H9 (cell line): ENCODE results near the gene WWC1. TPM values are rescaled to one million over a fixed set of nuclear protein-coding genes. Genes with fewer than 3 reads are reported as not detected.

Experiments used
- DNase-seq: peaks from one replicate; pipeline ENCODE4 v3.0.0-alpha.2; 2017
- H2AFZ ChIP-seq: one replicate; pipeline ENCODE4 v1.6.1; 2013; ENCODE audit warnings: mild to moderate bottlenecking, low read length, control low read depth, moderate library complexity
- H2AK5ac ChIP-seq: 2 replicates; pipeline ENCODE4 v1.6.1; 2013; ENCODE audit warnings: low read length, control low read depth, mixed read lengths; ENCODE audit not compliant: insufficient read length
- H2BK120ac ChIP-seq: one replicate; pipeline ENCODE4 v1.6.1; 2013; ENCODE audit warnings: low read depth, mild to moderate bottlenecking, low read length, control low read depth, inconsistent platforms; ENCODE audit not compliant: poor library complexity, severe bottlenecking
- H2BK12ac ChIP-seq: 2 replicates; pipeline ENCODE4 v1.6.1; 2013; ENCODE audit warnings: low read length, control low read depth, mixed read lengths, low read depth; ENCODE audit not compliant: insufficient read length
- H2BK15ac ChIP-seq: 2 replicates; pipeline ENCODE4 v1.6.1; 2013; ENCODE audit warnings: low read depth, low read length, control low read depth
- H2BK20ac ChIP-seq: one replicate; pipeline ENCODE4 v1.6.1; 2013; ENCODE audit warnings: low read depth, mild to moderate bottlenecking, low read length, control low read depth, inconsistent platforms; ENCODE audit not compliant: poor library complexity, severe bottlenecking
- H2BK5ac ChIP-seq: 2 replicates; pipeline ENCODE4 v1.6.1; 2013; ENCODE audit warnings: low read length, control low read depth, mixed read lengths; ENCODE audit not compliant: insufficient read length
- H3K14ac ChIP-seq: 2 replicates; pipeline ENCODE4 v1.6.1; 2013; ENCODE audit warnings: low read length, control low read depth; ENCODE audit not compliant: insufficient read depth
- H3K18ac ChIP-seq: 2 replicates; pipeline ENCODE4 v1.6.1; 2013; ENCODE audit warnings: low read depth, mild to moderate bottlenecking, mixed read lengths, low read length, control low read depth; ENCODE audit not compliant: insufficient read length
- H3K23ac ChIP-seq: 2 replicates; pipeline ENCODE4 v1.6.1; 2013; ENCODE audit warnings: low read length, control low read depth, mixed read lengths, low read depth; ENCODE audit not compliant: insufficient read length
- H3K23me2 ChIP-seq: 2 replicates; pipeline ENCODE4 v1.6.1; 2013; ENCODE audit warnings: low read depth, mild to moderate bottlenecking, mixed read lengths, low read length, control low read depth; ENCODE audit not compliant: insufficient read length, poor library complexity, severe bottlenecking
- H3K27ac ChIP-seq: 2 replicates; pipeline ENCODE4 v1.5.1; 2013; ENCODE audit warnings: low read length, control low read depth, mixed read lengths, low read depth; ENCODE audit not compliant: insufficient read length
- H3K27me3 ChIP-seq: 2 replicates; pipeline ENCODE4 v1.6.1; 2013; ENCODE audit warnings: low read length, control low read depth, inconsistent platforms; ENCODE audit not compliant: insufficient read depth
- H3K4ac ChIP-seq: 2 replicates; pipeline ENCODE4 v1.6.1; 2013; ENCODE audit warnings: low read depth, mild to moderate bottlenecking, control low read depth, inconsistent platforms, low read length, moderate library complexity
- H3K4me1 ChIP-seq: 2 replicates; pipeline ENCODE4 v1.6.1; 2013; ENCODE audit warnings: low read length, control low read depth, inconsistent platforms; ENCODE audit not compliant: insufficient read depth
- H3K4me2 ChIP-seq: 2 replicates; pipeline ENCODE4 v1.6.1; 2013; ENCODE audit warnings: low read length, control low read depth, mixed read lengths; ENCODE audit not compliant: insufficient read length, insufficient read depth
- H3K56ac ChIP-seq: 2 replicates; pipeline ENCODE4 v1.6.1; 2013; ENCODE audit warnings: low read depth, mild to moderate bottlenecking, mixed read lengths, low read length, control low read depth; ENCODE audit not compliant: insufficient read length
- H3K79me1 ChIP-seq: 2 replicates; pipeline ENCODE4 v1.6.1; 2013; ENCODE audit warnings: low read depth, mild to moderate bottlenecking, moderate library complexity, low read length, control low read depth, inconsistent platforms; ENCODE audit not compliant: insufficient read depth, poor library complexity, severe bottlenecking
- H3K79me2 ChIP-seq: 2 replicates; pipeline ENCODE4 v1.6.1; 2013; ENCODE audit warnings: low read length, control low read depth, inconsistent platforms; ENCODE audit not compliant: insufficient read depth
- H3K9ac ChIP-seq: 2 replicates; pipeline ENCODE4 v1.6.1; 2013; ENCODE audit warnings: low read length, control low read depth, mixed read lengths; ENCODE audit not compliant: insufficient read length; ENCODE audit errors: extremely low read depth
- H3K9me3 ChIP-seq: one replicate; pipeline ENCODE4 v1.6.1; 2013; ENCODE audit warnings: low read depth, low read length, inconsistent platforms; ENCODE audit not compliant: control insufficient read depth
- H3T11ph ChIP-seq: one replicate; pipeline ENCODE4 v1.6.1; 2013; ENCODE audit warnings: mild to moderate bottlenecking, low read length, control low read depth, inconsistent platforms
- H4K20me1 ChIP-seq: one replicate; pipeline ENCODE4 v1.6.1; 2013; ENCODE audit not compliant: control insufficient read depth, insufficient read length, insufficient read depth
- H4K5ac ChIP-seq: 2 replicates; pipeline ENCODE4 v1.6.1; 2013; ENCODE audit warnings: low read depth, mild to moderate bottlenecking, mixed read lengths, low read length, control low read depth; ENCODE audit not compliant: insufficient read length
- H4K8ac ChIP-seq: replicated peaks from 2 replicates; pipeline ENCODE4 v1.6.1; 2013; ENCODE audit warnings: low read length, control low read depth, mixed read lengths, low read depth; ENCODE audit not compliant: insufficient read length
- H4K91ac ChIP-seq: 2 replicates; pipeline ENCODE4 v1.6.1; 2013; ENCODE audit warnings: low read depth, mild to moderate bottlenecking, moderate library complexity, mixed read lengths, low read length, control low read depth; ENCODE audit not compliant: insufficient read length
- H3K27ac Mint-ChIP-seq, 3 experiments: 2 replicates in 2 of 3; 3 replicates in 1 of 3; pipeline ENCODE4 v1.8.0; 2020 to 2021; ENCODE audit warnings: mixed read lengths in 3 of 3, mild to moderate bottlenecking in 1 of 3, moderate library complexity in 1 of 3
- H3K27me3 Mint-ChIP-seq: 2 replicates; pipeline ENCODE4 v1.8.0; 2021; ENCODE audit warnings: low read depth, mild to moderate bottlenecking, moderate library complexity, mixed read lengths
- H3K36me3 Mint-ChIP-seq, 3 experiments: 2 replicates in 2 of 3; 3 replicates in 1 of 3; pipeline ENCODE4 v1.8.0; 2020 to 2021; ENCODE audit warnings: low read depth in 3 of 3, mixed read lengths in 3 of 3; ENCODE audit not compliant: insufficient read depth in 1 of 3
- H3K4me1 Mint-ChIP-seq, 2 experiments: 2 replicates each; pipeline ENCODE4 v1.8.0; 2020; ENCODE audit warnings: mixed read lengths in 2 of 2
- H3K4me3 Mint-ChIP-seq, 2 experiments: 2 replicates in 1 of 2; 3 replicates in 1 of 2; pipeline ENCODE4 v1.8.0; 2020 to 2021; ENCODE audit warnings: mild to moderate bottlenecking in 2 of 2, mixed read lengths in 2 of 2, moderate library complexity in 1 of 2
- H3K9me3 Mint-ChIP-seq, 2 experiments: 2 replicates in 1 of 2; 3 replicates in 1 of 2; pipeline ENCODE4 v1.8.0; 2020; ENCODE audit warnings: mild to moderate bottlenecking in 2 of 2, mixed read lengths in 2 of 2, moderate library complexity in 1 of 2
- CTCF ChIP-seq: fragments of 200-600 bp; sonication (generic); conservative IDR thresholded peaks from 3 replicates; pipeline ENCODE4 v1.8.0; 2021; ENCODE audit warnings: antibody characterized with exemption, mild to moderate bottlenecking
- WGBS: extraction: QIAGEN DNeasy Blood & Tissue Kit; methylation state at CpG from one replicate; pipeline ENCODE4 v1.1.7; 2013; ENCODE audit warnings: missing lambda C conversion rate, low lambda C conversion rate, mixed read lengths; ENCODE audit not compliant: insufficient read length; ENCODE audit errors: extremely low coverage; 5-methylcytosine and 5-hydroxymethylcytosine counted together
- total RNA-seq: library from RNA; stranded (reverse); gene quantifications from 2 replicates; pipeline ENCODE4 v1.2.1, GENCODE V29; 2021

The WWC1 gene
- total RNA-seq, 1 experiment from 2014 or later = 28.2 TPM

- no peaks in the 10 kb centered on the region for H3K9me3 Mint-ChIP-seq
- TF ChIP-seq CTCF = no peak
Measured at GRCh38 chr5:168426007-168426863, 134.8 kb downstream of the WWC1 start.

More at GRCh38 chr5:168426007-168426863, 134.8 kb downstream of the WWC1 start:
- H3K79me1 ChIP-seq = no peaks in the 10 kb centered on the region
- peak overlapping the region in 2 of 3 experiments; percentile 24 to 81; a peak in 2 of 7 replicates for H3K27ac Mint-ChIP-seq
- no peak overlapping the region for H2BK5ac ChIP-seq
- no peaks in the 10 kb centered on the region for H3K9me3 ChIP-seq
- H4K5ac ChIP-seq = no peak overlapping the region
- H3K23ac ChIP-seq = no peak overlapping the region
- no peak overlapping the region for H3K27ac ChIP-seq
- H3K23me2 ChIP-seq = no peaks in the 10 kb centered on the region
- no peaks in the 10 kb centered on the region for H4K20me1 ChIP-seq
- H3K4me3 Mint-ChIP-seq = no peak overlapping the region
- no peak overlapping the region; the same call in 1 of the 2 replicates for H2BK15ac ChIP-seq
- no peak overlapping the region for H2AK5ac ChIP-seq
- H4K91ac ChIP-seq = no peak overlapping the region
- H3K4me1 Mint-ChIP-seq = no peaks in the 10 kb centered on the region
- H3K27me3 ChIP-seq = no peaks in the 10 kb centered on the region
- DNase-seq = no peak
- no peak overlapping the region; the same call in 1 of the 2 replicates for H3K14ac ChIP-seq
- WGBS = no CpG with 5 or more reads among the region's 17 CpGs
- H3K27me3 Mint-ChIP-seq = no peaks in the 10 kb centered on the region
- peaks cover 14 to 41% (median 29%) of the 10 kb centered on the region in 3 experiments for H3K36me3 Mint-ChIP-seq
- H2AFZ ChIP-seq = no peak overlapping the region
- no peak overlapping the region for H3K4me2 ChIP-seq
- H4K8ac ChIP-seq = no peak overlapping the region
- no peak overlapping the region for H3K18ac ChIP-seq
- no peak overlapping the region for H3K9ac ChIP-seq
- no peaks in the 10 kb centered on the region for H3K4me1 ChIP-seq
- H3K4ac ChIP-seq = no peak overlapping the region
- H2BK20ac ChIP-seq = no peak overlapping the region
- H2BK12ac ChIP-seq = no peak overlapping the region
- H3K79me2 ChIP-seq = no peaks in the 10 kb centered on the region
- no peak overlapping the region for H2BK120ac ChIP-seq
- H3K56ac ChIP-seq = no peak overlapping the region
- H3T11ph ChIP-seq = no peak overlapping the region
